Ovary (tissue), 3 donors: ENCODE data around the gene VAMP5.
"Not testable (repeated sequence)": the region's sequence is repeated elsewhere in the genome, so short reads cannot be mapped to it uniquely, and the experiment has no call there.

Experiments used
- EP300 ChIP-seq: sonication (generic); formaldehyde crosslinking; IDR thresholded peaks from one replicate; pipeline ENCODE4 v1.6.1; 2017; ENCODE audit warnings: antibody characterized with exemption
- POLR2A ChIP-seq: fragments of 450-650 bp; IDR thresholded peaks from one replicate; pipeline ENCODE4 v1.6.1; 2017; ENCODE audit warnings: antibody characterized with exemption, mild to moderate bottlenecking, moderate library complexity
- TF ChIP-seq, protein P1 (sequence below), 3 donors: fragments of 450-650 bp in 2 of 3; fragments of 200-600 bp in 1 of 3; IDR thresholded peaks; one replicate each; pipeline versions ENCODE4 v1.5.1 to v1.8.0; 2016 to 2022; ENCODE audit warnings: antibody characterized with exemption in 3 of 3, mild to moderate bottlenecking in 1 of 3
- donor health status: DM: no; HTN: no; CAD: no.

DNA sequence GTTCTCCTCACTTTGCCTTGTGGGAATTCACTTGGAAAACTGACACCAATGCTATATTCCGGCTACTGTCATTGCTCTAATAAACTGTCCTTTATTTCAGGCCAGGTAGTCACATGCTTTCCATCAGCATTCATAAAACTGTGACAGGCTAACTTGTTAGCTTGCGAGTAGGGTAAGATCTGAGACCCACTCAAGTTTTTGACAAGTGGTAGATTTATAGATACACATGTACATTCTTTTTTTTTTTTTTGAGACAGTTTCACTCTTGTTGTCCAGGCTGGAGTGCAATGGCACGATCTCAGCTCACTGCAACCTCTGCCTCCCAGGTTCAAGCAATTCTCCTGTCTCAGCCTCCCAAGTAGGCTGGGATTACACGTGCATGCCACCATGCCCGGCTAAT lies 33.5 kb downstream of the VAMP5 start:
- TF ChIP-seq, protein P1, sequence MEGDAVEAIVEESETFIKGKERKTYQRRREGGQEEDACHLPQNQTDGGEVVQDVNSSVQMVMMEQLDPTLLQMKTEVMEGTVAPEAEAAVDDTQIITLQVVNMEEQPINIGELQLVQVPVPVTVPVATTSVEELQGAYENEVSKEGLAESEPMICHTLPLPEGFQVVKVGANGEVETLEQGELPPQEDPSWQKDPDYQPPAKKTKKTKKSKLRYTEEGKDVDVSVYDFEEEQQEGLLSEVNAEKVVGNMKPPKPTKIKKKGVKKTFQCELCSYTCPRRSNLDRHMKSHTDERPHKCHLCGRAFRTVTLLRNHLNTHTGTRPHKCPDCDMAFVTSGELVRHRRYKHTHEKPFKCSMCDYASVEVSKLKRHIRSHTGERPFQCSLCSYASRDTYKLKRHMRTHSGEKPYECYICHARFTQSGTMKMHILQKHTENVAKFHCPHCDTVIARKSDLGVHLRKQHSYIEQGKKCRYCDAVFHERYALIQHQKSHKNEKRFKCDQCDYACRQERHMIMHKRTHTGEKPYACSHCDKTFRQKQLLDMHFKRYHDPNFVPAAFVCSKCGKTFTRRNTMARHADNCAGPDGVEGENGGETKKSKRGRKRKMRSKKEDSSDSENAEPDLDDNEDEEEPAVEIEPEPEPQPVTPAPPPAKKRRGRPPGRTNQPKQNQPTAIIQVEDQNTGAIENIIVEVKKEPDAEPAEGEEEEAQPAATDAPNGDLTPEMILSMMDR (IDR thresholded peaks at IDR 0.05): not testable (repeated sequence)
- not testable (repeated sequence) for TF ChIP-seq EP300, POLR2A
